Brain microvascular endothelial cell (primary cell): ENCODE results near the gene CDK11B.

Experiments
- DNase-seq: peaks from one replicate; pipeline ENCODE4 v3.0.0-alpha.2; 2020
- H3K27ac ChIP-seq: fragments of 250-450 bp; sonication (Bioruptor Pico); 2 replicates; pipeline ENCODE4 v1.5.1; 2020; ENCODE audit warnings: mild to moderate bottlenecking, moderate library complexity
- H3K27me3 ChIP-seq: fragments of 250-450 bp; sonication (Bioruptor Pico); replicated peaks from 2 replicates; pipeline ENCODE4 v1.5.1; 2020; ENCODE audit warnings: mild to moderate bottlenecking
- H3K36me3 ChIP-seq: fragments of 250-450 bp; sonication (Bioruptor Pico); replicated peaks from 2 replicates; pipeline ENCODE4 v1.5.1; 2020; ENCODE audit warnings: mild to moderate bottlenecking
- H3K4me3 ChIP-seq: 2 replicates; pipeline ENCODE4 v1.5.1; 2011; ENCODE audit warnings: low read depth, mild to moderate bottlenecking, control low read depth, low read length, moderate library complexity
- in situ Hi-C: cut with HindIII; loops from 2 replicates; pipeline ENCODE4 v1.10.0; 2017; ENCODE audit warnings: low sequenced_read_pairs, low pct_ligation_motif_present
- TF ChIP-seq, protein P1 (sequence below): IDR thresholded peaks from 2 replicates; pipeline ENCODE4 v1.5.1; 2011; ENCODE audit warnings: low read depth, mild to moderate bottlenecking, moderate library complexity, low read length, control low read depth, inconsistent platforms; ENCODE audit errors: missing control alignments

The CDK11B gene

DNA sequence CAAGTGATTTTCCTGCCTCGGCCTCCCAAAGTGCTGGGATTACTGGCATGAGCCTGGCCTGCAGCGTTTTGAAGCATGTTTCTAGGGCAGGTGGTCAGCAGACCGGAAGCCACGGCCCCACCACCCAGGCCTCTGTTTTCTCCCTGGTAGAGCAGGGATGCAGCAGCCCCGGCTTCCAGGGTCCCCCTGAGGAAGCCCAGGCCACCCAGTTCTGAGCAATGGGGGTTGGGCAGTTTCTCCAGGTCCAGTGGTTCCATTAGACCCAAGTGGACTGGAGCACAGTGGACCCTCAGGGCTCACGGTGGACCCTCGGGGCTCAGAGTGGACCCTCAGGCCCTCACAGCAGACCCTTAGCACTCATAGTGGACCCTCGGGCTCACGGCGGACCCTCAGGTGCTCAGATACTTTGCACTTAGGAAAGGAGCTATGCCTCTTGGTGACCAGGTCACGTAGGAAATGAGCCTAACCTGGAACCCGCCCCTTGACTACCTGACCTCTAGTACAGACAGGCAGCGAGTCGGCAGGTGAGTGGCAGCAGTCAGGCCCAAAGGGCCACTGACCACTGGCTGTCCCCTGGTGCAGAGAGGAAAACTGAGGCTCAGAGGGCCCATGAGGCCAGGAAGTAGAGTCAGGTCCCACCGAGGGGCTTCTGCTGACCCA is 54.3 kb downstream of the CDK11B start:
- Histone ChIP-seq H3K27me3 (peaks cover 11% of the 10 kb centered on the region), H3K4me3 (no peak overlapping the region), H3K27ac (no peak overlapping the region), H3K36me3 (no peaks in the 10 kb centered on the region)
- in situ Hi-C loops, result no loop called here
- DNase-seq, result no peak
- TF ChIP-seq, protein P1, sequence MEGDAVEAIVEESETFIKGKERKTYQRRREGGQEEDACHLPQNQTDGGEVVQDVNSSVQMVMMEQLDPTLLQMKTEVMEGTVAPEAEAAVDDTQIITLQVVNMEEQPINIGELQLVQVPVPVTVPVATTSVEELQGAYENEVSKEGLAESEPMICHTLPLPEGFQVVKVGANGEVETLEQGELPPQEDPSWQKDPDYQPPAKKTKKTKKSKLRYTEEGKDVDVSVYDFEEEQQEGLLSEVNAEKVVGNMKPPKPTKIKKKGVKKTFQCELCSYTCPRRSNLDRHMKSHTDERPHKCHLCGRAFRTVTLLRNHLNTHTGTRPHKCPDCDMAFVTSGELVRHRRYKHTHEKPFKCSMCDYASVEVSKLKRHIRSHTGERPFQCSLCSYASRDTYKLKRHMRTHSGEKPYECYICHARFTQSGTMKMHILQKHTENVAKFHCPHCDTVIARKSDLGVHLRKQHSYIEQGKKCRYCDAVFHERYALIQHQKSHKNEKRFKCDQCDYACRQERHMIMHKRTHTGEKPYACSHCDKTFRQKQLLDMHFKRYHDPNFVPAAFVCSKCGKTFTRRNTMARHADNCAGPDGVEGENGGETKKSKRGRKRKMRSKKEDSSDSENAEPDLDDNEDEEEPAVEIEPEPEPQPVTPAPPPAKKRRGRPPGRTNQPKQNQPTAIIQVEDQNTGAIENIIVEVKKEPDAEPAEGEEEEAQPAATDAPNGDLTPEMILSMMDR, result no peak

DNA sequence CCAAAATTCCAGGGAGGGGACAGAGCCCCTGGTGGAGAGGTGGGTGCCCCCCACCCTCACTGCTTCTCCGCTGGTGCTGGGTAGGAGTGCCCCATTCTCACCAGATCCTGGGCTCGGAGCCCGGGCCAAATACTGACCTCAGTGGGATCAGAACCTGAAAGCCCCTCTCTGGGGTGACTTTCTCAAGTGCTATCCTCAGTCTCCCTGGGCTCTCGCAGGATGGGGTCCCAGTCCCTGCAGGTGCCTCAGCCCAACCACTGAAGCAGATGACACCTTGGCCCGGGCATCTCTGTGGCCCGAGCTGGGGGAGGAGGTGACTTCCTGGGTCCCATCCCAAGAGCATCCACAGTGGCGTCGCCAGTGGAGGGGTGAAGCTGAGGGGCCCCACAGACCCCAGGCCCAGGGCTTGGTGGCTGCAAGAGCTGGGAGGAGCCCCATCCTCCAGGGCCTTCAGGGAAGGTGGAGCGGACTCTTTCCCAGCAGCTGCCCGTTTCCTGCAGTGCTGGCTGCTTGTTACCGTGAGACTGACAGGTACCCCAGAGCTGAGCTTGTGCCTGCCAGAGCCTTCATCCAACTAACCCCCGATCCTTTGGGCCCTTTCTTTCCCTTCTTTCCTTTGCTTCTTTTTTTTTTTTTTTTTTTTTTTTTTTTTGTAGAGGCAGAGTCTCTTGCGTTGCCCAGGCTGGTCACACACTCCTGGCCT is 55.0 kb downstream of the CDK11B start:
- in situ Hi-C loops, result no loop called here
- no peak overlapping the region for H3K27ac ChIP-seq
- no peak overlapping the region for H3K4me3 ChIP-seq
- H3K36me3 ChIP-seq, result no peaks in the 10 kb centered on the region
- no peak for DNase-seq
- TF ChIP-seq, protein P1, result no peak
- peaks cover 11% of the 10 kb centered on the region for H3K27me3 ChIP-seq

DNA sequence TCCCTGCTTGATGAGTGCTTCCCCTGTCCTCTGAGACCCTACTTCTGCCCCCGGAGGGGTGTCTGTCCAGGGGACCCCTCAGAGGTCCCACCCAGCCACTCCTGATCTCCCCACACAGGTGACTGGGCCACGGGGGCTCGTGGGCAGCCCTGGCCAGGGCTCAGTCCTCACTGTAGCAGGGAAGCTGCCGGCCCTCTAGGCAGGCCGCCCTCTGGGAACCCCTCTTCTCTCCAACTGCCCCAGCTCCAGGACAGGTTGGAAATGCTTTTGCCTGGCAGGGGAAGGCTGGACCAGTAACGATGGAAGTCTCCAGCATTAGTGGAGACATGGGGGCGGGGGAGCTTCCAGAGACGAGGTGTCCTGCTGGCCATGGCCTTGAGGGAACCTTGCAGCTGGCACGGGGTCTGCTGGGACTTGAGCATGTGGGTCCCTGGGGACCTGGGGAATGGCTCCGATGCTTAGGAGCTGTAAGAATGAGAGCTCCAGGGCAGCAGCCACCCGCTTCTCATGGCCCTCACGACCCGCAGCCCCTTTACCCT is 55.8 kb downstream of the CDK11B start:
- no peak overlapping the region for H3K4me3 ChIP-seq
- in situ Hi-C loops, result no loop called here
- TF ChIP-seq, protein P1, result no peak
- H3K36me3 ChIP-seq, result no peaks in the 10 kb centered on the region
- peaks cover 11% of the 10 kb centered on the region for H3K27me3 ChIP-seq
- DNase-seq, result no peak
- H3K27ac ChIP-seq, result no peak overlapping the region

DNA sequence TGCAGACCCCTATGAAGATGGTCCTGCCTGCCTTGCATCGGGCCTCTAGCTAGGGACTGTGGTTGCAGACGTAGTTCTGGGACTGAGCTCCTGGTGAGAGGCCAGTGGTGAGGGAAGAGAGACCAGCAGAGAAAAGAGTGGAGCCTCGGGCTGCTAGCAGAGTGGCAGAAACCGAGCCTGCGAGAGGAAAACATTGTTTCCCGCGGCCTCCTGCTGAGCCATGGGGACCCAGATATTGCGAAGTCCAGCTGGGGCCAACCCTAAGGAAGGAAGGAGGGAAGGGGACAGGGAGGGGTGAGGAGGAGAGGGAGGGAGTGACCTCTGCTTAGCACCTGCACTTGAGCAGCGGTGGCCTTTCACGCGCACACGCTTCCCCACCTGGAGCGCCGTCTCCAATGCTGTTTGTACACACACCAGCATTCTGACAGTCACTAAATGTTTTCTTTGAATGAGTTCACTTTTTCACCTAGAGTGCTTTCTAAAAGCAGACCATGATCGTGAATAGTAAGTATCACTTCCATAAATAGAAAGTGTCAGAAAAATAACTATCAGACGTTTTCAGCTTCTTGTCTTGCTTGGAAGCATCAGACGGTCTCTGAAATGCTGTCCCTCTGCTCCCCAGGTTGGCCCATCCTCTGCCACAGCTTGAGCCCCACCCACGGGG is 56.4 kb downstream of the CDK11B start:
- in situ Hi-C loops, result no loop called here
- TF ChIP-seq, protein P1, result no peak
- H3K27me3 ChIP-seq, result peaks cover 14% of the 10 kb centered on the region
- no peak for DNase-seq
- H3K27ac ChIP-seq, result no peak overlapping the region
- no peaks in the 10 kb centered on the region for H3K36me3 ChIP-seq
- no peak overlapping the region for H3K4me3 ChIP-seq

DNA sequence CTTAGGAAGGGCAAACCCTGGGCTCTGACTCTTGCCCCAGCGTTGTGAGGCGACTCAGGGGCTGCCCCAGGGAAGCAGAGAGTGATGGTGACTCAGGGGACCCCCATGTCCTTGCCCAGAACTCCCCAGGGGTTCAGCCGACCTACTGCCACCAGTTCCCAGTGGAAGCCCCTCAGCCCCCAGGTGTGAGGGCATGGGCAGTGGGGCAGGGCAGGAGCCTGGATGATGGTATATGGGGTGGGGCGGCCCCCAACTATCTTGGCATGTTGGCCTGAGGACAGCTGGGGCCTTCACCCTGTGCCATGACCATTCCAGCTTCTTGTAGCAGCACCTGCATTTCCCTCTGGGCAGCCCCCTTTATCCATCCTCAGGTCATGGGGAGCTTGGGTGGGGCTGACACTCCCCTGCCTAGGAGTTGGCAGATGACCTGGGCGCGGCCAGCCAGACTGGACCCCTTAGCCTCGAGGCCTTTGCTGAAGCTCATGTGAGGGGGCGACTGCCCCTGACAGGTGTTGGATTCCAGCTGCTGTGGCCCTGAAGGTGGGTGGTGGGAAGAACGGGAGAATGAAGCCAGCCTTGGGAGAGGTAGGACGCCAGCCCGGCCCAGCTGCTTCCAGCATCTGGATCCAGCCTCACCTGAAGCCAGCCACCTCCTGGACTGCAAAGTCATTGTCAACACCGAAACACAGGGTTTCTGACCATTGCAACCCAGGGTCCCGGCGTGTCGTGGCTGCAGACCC is 57.1 kb downstream of the CDK11B start:
- H3K27me3 ChIP-seq, result peaks cover 15% of the 10 kb centered on the region
- H3K4me3 ChIP-seq, result no peak overlapping the region
- H3K27ac ChIP-seq, result no peak overlapping the region
- TF ChIP-seq, protein P1, result no peak
- DNase-seq, result no peak
- H3K36me3 ChIP-seq, result no peaks in the 10 kb centered on the region
- in situ Hi-C loops, result no loop called here
